Measurements from ENCODE around the gene SLC12A2.

The SLC12A2 gene

DNA sequence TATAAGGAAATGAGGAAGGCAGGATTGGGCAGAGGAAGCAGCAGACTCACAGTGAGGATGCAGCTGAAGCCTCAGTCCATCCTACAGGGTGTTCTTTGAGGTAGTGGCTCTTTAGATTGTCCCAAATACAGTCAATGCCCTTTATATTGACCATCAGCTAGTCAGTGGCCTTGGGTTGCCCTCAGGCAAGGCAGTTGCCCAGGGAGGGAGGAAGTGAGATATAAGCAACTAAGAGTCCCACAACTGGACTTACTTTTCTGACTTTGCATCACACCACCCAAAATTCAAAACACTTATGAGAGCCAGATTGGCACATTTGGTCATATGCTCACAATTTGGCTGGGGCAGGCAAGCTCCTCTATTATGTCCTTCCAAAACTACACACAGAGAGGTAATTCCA is 9.4 kb upstream of the SLC12A2 start:
- Histone ChIP-seq H3K27me3 (ENCODE audit: control insufficient read depth in 1 of 2, insufficient read depth in 2 of 2, low read length in 2 of 2) (no peaks in the 10 kb centered on the region), H3K4me3 (ENCODE audit: low read depth in 1 of 2, low read length in 2 of 2) (no peak overlapping the region), H3K9me3 (ENCODE audit: control insufficient read depth in 1 of 2, low read length in 2 of 2) (no peaks in the 10 kb centered on the region), H3K27ac (ENCODE audit: low read depth, low read length) (no peak overlapping the region), H3K4me1 (ENCODE audit: control insufficient read depth in 1 of 2, insufficient read depth in 2 of 2, low read length in 2 of 2) (peaks cover 7 to 18% of the 10 kb centered on the region in 2 donors), H3K36me3 (ENCODE audit: control insufficient read depth in 1 of 2, insufficient read depth in 2 of 2, low read length in 2 of 2) (no peaks in the 10 kb centered on the region), H3K9ac (ENCODE audit: low read depth in 1 of 2, low read length in 2 of 2) (no peak overlapping the region)

DNA sequence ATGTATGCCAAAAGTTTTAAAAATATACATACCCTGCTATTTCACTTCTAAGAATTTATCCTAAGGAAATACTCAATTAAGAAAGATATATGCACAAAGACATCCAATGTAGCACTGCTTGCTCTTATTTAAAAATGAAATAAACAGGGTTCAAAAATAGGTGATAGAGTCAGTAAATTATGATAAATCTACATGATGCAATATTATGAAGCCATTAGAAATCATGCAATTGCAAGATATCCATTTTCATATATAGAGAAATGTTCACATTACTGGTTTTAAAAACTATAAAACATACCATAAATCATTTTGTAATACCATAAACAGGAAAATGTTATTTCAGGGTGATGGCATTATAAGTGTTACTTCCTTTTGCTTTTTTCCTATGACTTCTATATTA is 8.6 kb upstream of the SLC12A2 start:
- peaks cover 12 to 24% of the 10 kb centered on the region in 2 donors for H3K4me1 ChIP-seq (ENCODE audit: control insufficient read depth in 1 of 2, insufficient read depth in 2 of 2, low read length in 2 of 2)

DNA sequence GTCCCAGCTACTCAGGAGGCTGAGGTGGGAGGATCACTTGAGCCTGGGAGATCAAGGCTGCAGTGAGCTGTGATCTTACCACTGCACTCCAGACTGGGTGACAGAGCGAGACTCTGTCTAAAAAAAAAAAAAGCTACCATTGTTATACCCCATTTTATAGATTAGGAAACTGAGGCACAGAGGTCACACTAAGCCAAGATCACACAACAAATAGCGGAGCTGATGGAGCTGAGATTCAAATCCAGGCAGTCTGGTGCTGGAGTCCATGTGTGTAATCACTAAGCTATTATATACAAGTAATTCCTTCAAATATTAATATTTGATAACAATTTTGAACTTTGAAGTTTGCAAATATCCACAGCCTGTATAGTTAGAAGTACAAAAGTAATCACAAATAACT is 6.0 kb upstream of the SLC12A2 start:
- Histone ChIP-seq H3K27ac (ENCODE audit: low read depth, low read length) (no peak overlapping the region), H3K4me3 (ENCODE audit: low read depth in 1 of 2, low read length in 2 of 2) (no peak overlapping the region), H3K9me3 (ENCODE audit: control insufficient read depth in 1 of 2, low read length in 2 of 2) (no peaks in the 10 kb centered on the region), H3K4me1 (ENCODE audit: control insufficient read depth in 1 of 2, insufficient read depth in 2 of 2, low read length in 2 of 2) (peaks cover 19 to 38% of the 10 kb centered on the region in 2 donors), H3K9ac (ENCODE audit: low read depth in 1 of 2, low read length in 2 of 2) (no peak overlapping the region), H3K27me3 (ENCODE audit: control insufficient read depth in 1 of 2, insufficient read depth in 2 of 2, low read length in 2 of 2) (no peaks in the 10 kb centered on the region), H3K36me3 (ENCODE audit: control insufficient read depth in 1 of 2, insufficient read depth in 2 of 2, low read length in 2 of 2) (no peaks in the 10 kb centered on the region)

More for the DNA sequence above, 8.6 kb upstream of the SLC12A2 start:
- Histone ChIP-seq H3K4me3 (ENCODE audit: low read depth in 1 of 2, low read length in 2 of 2) (no peak overlapping the region), H3K9ac (ENCODE audit: low read depth in 1 of 2, low read length in 2 of 2) (no peak overlapping the region), H3K36me3 (ENCODE audit: control insufficient read depth in 1 of 2, insufficient read depth in 2 of 2, low read length in 2 of 2) (no peaks in the 10 kb centered on the region), H3K27ac (ENCODE audit: low read depth, low read length) (no peak overlapping the region), H3K9me3 (ENCODE audit: control insufficient read depth in 1 of 2, low read length in 2 of 2) (no peaks in the 10 kb centered on the region), H3K27me3 (ENCODE audit: control insufficient read depth in 1 of 2, insufficient read depth in 2 of 2, low read length in 2 of 2) (no peaks in the 10 kb centered on the region)

DNA sequence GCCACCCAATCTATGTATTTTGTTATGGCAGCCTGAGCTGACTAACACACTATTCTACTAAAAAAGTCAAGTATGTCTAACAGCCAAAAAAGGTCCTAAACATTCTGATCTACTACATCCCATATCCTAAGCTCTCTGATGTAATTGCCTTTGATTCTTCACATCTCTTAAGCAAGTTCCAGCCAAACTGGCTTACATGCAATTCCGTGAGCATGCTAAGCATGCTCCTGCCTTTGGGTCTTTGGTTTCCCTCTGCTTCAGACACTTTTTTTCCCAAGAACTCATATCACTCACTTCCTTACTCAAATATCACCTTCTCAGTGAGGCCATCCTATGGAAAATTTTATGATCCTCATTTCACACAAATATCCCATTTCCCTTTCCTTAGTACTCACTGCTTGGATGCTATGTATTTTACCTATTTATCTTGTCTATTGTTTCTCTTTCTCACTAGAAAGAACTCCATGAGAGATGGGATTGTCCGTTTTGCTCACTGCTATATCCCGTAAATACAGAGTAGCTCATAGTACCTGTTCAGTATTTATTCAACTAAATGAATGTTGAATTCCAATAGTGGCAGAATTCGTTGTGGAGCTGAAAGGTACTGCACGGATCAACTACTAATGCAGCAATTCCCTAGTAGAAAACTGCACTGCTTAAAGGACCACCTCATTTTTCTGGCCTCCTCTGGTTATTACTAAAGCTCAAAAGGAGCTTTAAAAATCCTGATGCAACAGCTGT is 2.3 kb upstream of the SLC12A2 start:
- H3K27me3 ChIP-seq (ENCODE audit: control insufficient read depth in 1 of 2, insufficient read depth in 2 of 2, low read length in 2 of 2), result no peaks in the 10 kb centered on the region
- H3K9me3 ChIP-seq (ENCODE audit: control insufficient read depth in 1 of 2, low read length in 2 of 2), result no peaks in the 10 kb centered on the region
- H3K9ac ChIP-seq (ENCODE audit: low read depth in 1 of 2, low read length in 2 of 2), result peak overlapping the region; percentile 48 to 78
- H3K27ac ChIP-seq (ENCODE audit: low read depth, low read length), result no peak overlapping the region
- H3K4me3 ChIP-seq (ENCODE audit: low read depth in 1 of 2, low read length in 2 of 2), result peak overlapping the region; percentile 89 to 93
- H3K36me3 ChIP-seq (ENCODE audit: control insufficient read depth in 1 of 2, insufficient read depth in 2 of 2, low read length in 2 of 2), result no peaks in the 10 kb centered on the region
- H3K4me1 ChIP-seq (ENCODE audit: control insufficient read depth in 1 of 2, insufficient read depth in 2 of 2, low read length in 2 of 2), result peaks cover 27 to 45% of the 10 kb centered on the region in 2 donors

DNA sequence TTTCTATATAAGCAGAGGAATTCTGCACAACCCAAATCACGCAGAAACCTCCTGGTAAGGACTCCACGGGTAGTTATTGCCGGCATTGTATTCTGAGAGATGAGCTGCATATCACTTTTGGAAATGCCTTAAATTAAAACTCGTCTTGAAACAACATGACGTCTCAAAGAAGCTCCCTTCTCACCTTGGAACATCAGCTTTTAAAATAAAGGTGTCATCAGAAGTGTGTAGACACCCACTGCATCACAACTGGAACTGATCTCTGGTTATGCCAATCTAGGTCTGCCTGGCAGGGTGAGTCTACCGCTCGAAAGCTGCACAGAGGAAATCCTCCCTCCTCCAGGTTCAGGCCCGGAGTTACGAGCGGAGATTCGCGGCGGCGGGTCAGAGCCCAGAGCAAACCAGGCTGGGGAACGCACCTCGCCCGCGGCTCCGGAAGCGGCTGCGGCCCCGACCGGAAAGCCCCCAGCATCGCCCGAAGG is 974 bp upstream of the SLC12A2 start:
- Histone ChIP-seq H3K36me3 (ENCODE audit: control insufficient read depth in 1 of 2, insufficient read depth in 2 of 2, low read length in 2 of 2) (no peaks in the 10 kb centered on the region), H3K9ac (ENCODE audit: low read depth in 1 of 2, low read length in 2 of 2) (peak overlapping the region; percentile 78 to 89), H3K9me3 (ENCODE audit: control insufficient read depth in 1 of 2, low read length in 2 of 2) (no peaks in the 10 kb centered on the region), H3K4me3 (ENCODE audit: low read depth in 1 of 2, low read length in 2 of 2) (peak overlapping the region; percentile 89 to 93), H3K27me3 (ENCODE audit: control insufficient read depth in 1 of 2, insufficient read depth in 2 of 2, low read length in 2 of 2) (no peaks in the 10 kb centered on the region), H3K4me1 (ENCODE audit: control insufficient read depth in 1 of 2, insufficient read depth in 2 of 2, low read length in 2 of 2) (peaks cover 33 to 37% of the 10 kb centered on the region in 2 donors), H3K27ac (ENCODE audit: low read depth, low read length) (peak overlapping the region; percentile 96)

DNA sequence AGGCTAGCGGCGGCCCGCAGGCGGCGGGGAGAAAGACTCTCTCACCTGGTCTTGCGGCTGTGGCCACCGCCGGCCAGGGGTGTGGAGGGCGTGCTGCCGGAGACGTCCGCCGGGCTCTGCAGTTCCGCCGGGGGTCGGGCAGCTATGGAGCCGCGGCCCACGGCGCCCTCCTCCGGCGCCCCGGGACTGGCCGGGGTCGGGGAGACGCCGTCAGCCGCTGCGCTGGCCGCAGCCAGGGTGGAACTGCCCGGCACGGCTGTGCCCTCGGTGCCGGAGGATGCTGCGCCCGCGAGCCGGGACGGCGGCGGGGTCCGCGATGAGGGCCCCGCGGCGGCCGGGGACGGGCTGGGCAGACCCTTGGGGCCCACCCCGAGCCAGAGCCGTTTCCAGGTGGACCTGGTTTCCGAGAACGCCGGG is 253 bp downstream of the SLC12A2 start:
- no peaks in the 10 kb centered on the region for H3K27me3 ChIP-seq (ENCODE audit: control insufficient read depth in 1 of 2, insufficient read depth in 2 of 2, low read length in 2 of 2)
- H3K9me3 ChIP-seq (ENCODE audit: control insufficient read depth in 1 of 2, low read length in 2 of 2), result no peaks in the 10 kb centered on the region
- no peaks in the 10 kb centered on the region for H3K36me3 ChIP-seq (ENCODE audit: control insufficient read depth in 1 of 2, insufficient read depth in 2 of 2, low read length in 2 of 2)
- H3K4me1 ChIP-seq (ENCODE audit: control insufficient read depth in 1 of 2, insufficient read depth in 2 of 2, low read length in 2 of 2), result peaks cover 29 to 31% of the 10 kb centered on the region in 2 donors
- H3K4me3 ChIP-seq (ENCODE audit: low read depth in 1 of 2, low read length in 2 of 2), result peak overlapping the region; percentile 93 to 94
- H3K27ac ChIP-seq (ENCODE audit: low read depth, low read length), result peak overlapping the region; percentile 96
- H3K9ac ChIP-seq (ENCODE audit: low read depth in 1 of 2, low read length in 2 of 2), result peak overlapping the region; percentile 65 to 81

DNA sequence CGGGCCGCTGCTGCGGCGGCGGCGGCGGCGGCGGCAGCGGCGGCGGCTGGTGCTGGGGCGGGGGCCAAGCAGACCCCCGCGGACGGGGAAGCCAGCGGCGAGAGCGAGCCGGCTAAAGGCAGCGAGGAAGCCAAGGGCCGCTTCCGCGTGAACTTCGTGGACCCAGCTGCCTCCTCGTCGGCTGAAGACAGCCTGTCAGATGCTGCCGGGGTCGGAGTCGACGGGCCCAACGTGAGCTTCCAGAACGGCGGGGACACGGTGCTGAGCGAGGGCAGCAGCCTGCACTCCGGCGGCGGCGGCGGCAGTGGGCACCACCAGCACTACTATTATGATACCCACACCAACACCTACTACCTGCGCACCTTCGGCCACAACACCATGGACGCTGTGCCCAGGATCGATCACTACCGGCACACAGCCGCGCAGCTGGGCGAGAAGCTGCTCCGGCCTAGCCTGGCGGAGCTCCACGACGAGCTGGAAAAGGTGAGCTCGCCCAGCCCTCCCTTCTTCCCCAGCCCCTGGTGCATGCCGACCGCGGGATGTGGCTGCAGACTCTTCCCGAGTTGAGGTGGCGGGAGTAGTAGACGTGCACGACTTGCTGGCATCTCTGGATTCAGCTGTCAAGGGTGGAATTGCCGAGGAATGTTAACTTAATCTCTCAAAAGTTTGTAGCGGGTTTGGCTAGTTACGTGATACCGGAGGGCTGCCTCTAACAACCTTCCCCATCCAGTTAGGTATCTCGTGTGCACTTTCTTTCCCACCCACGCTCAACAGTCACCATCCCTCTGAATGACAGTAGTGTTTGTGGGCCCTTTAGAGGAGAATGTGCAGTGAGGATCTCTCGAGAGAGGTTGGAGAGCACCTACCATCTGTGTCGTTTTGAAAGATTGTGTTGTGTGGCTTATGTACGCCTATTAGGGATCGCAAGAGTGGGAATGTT is 932 bp downstream of the SLC12A2 start:
- H3K27ac ChIP-seq (ENCODE audit: low read depth, low read length), result peak overlapping the region; percentile 96

DNA sequence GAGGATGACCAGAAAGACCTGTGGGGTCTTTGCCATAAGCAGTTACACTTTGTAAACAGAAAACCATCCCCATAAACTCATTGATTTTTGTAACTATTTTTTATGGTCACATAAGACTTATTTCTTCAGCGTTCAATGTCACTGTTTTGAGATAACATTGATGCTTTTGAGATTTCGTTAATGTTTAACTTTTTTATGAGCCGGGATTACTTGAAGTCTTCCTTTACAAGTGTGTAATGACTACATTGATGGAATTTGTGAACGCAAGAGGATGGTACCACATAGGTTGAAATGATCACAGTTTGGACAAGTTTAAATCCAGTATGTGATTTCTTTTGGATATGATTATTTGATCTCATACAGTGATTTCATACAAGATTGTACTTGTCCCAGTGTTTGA is 1.8 kb downstream of the SLC12A2 start:
- no peaks in the 10 kb centered on the region for H3K36me3 ChIP-seq (ENCODE audit: control insufficient read depth in 1 of 2, insufficient read depth in 2 of 2, low read length in 2 of 2)
- no peak overlapping the region for H3K27ac ChIP-seq (ENCODE audit: low read depth, low read length)
- peaks cover 18 to 25% of the 10 kb centered on the region in 2 donors for H3K4me1 ChIP-seq (ENCODE audit: control insufficient read depth in 1 of 2, insufficient read depth in 2 of 2, low read length in 2 of 2)
- no peaks in the 10 kb centered on the region for H3K9me3 ChIP-seq (ENCODE audit: control insufficient read depth in 1 of 2, low read length in 2 of 2)
- H3K4me3 ChIP-seq (ENCODE audit: low read depth in 1 of 2, low read length in 2 of 2), result peak overlapping the region; percentile 93 to 94
- no peaks in the 10 kb centered on the region for H3K27me3 ChIP-seq (ENCODE audit: control insufficient read depth in 1 of 2, insufficient read depth in 2 of 2, low read length in 2 of 2)
- peak overlapping the region in 1 of 2 donors; percentile 81 for H3K9ac ChIP-seq (ENCODE audit: low read depth in 1 of 2, low read length in 2 of 2)

More for the DNA sequence above, 932 bp downstream of the SLC12A2 start:
- H3K4me1 ChIP-seq (ENCODE audit: control insufficient read depth in 1 of 2, insufficient read depth in 2 of 2, low read length in 2 of 2), result peaks cover 23 to 26% of the 10 kb centered on the region in 2 donors
- no peaks in the 10 kb centered on the region for H3K9me3 ChIP-seq (ENCODE audit: control insufficient read depth in 1 of 2, low read length in 2 of 2)
- H3K9ac ChIP-seq (ENCODE audit: low read depth in 1 of 2, low read length in 2 of 2), result peak overlapping the region; percentile 81 to 89
- H3K36me3 ChIP-seq (ENCODE audit: control insufficient read depth in 1 of 2, insufficient read depth in 2 of 2, low read length in 2 of 2), result no peaks in the 10 kb centered on the region
- H3K4me3 ChIP-seq (ENCODE audit: low read depth in 1 of 2, low read length in 2 of 2), result peak overlapping the region; percentile 93 to 94
- no peaks in the 10 kb centered on the region for H3K27me3 ChIP-seq (ENCODE audit: control insufficient read depth in 1 of 2, insufficient read depth in 2 of 2, low read length in 2 of 2)

DNA sequence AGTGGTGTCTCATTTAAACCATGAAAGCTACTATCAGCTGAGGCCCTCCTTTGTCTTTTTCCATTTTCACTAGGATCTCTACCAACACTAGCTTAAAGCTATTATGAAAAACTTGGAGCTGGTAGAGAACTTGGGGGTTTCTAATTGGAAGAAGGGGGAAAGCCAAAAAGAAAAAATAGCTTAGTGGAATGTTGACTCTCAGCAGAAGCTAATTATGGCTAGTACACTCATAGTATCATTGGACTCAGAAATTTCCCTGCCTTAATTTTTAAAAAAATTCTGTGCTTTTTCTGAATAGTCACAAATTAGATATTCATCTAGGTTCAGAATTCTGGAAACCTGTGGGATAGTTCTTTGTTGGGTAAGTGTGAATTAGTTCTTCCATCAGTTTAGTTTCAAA is 8.0 kb downstream of the SLC12A2 start:
- Histone ChIP-seq H3K36me3 (ENCODE audit: control insufficient read depth in 1 of 2, insufficient read depth in 2 of 2, low read length in 2 of 2) (peaks cover 0 to 4% of the 10 kb centered on the region in 2 donors), H3K4me1 (ENCODE audit: control insufficient read depth in 1 of 2, insufficient read depth in 2 of 2, low read length in 2 of 2) (peaks cover 20 to 32% of the 10 kb centered on the region in 2 donors)

DNA sequence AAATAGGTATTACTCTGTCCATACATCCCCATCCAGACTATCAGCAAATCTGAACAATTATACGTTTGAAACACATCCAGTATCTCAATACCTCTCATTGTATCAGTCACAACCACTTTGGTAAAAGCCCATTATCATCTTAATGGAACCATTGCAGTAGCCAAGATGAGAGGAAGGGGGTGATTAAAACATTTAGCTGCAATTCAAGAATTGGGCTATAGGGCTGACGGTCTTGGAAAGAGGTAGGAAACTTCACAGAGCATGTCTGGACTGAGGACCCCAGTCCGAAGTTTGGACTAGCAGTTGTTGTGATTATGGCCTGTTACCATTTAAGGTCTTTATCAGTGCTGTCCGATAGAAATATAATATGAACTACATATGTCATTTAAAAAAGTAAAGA is 8.6 kb downstream of the SLC12A2 start:
- Histone ChIP-seq H3K9ac (ENCODE audit: low read depth in 1 of 2, low read length in 2 of 2) (no peak overlapping the region), H3K4me1 (ENCODE audit: control insufficient read depth in 1 of 2, insufficient read depth in 2 of 2, low read length in 2 of 2) (peaks cover 20 to 29% of the 10 kb centered on the region in 2 donors), H3K4me3 (ENCODE audit: low read depth in 1 of 2, low read length in 2 of 2) (peak overlapping the region in 1 of 2 donors; percentile 9), H3K36me3 (ENCODE audit: control insufficient read depth in 1 of 2, insufficient read depth in 2 of 2, low read length in 2 of 2) (peaks cover 0 to 4% of the 10 kb centered on the region in 2 donors), H3K27me3 (ENCODE audit: control insufficient read depth in 1 of 2, insufficient read depth in 2 of 2, low read length in 2 of 2) (no peaks in the 10 kb centered on the region), H3K27ac (ENCODE audit: low read depth, low read length) (no peak overlapping the region), H3K9me3 (ENCODE audit: control insufficient read depth in 1 of 2, low read length in 2 of 2) (peaks cover 0 to 7% of the 10 kb centered on the region in 2 donors)

More for the DNA sequence above, 8.0 kb downstream of the SLC12A2 start:
- Histone ChIP-seq H3K9ac (ENCODE audit: low read depth in 1 of 2, low read length in 2 of 2) (no peak overlapping the region), H3K4me3 (ENCODE audit: low read depth in 1 of 2, low read length in 2 of 2) (peak overlapping the region in 1 of 2 donors; percentile 9), H3K9me3 (ENCODE audit: control insufficient read depth in 1 of 2, low read length in 2 of 2) (peaks cover 0 to 2% of the 10 kb centered on the region in 2 donors), H3K27ac (ENCODE audit: low read depth, low read length) (no peak overlapping the region), H3K27me3 (ENCODE audit: control insufficient read depth in 1 of 2, insufficient read depth in 2 of 2, low read length in 2 of 2) (no peaks in the 10 kb centered on the region)

Data from duodenal mucosa (tissue), 2 donors.